ENCODE results near the gene GAS2.
A peak's percentile ranks its signal among the peaks of the same experiment; 100 is the strongest.
"Not testable (repeated sequence)": the region's sequence is repeated elsewhere in the genome, so short reads cannot be mapped to it uniquely, and the experiment has no call there.

GAS2 gene

GRCh38 chr11:22666325-22666687 lies at the start of gene GAS2:
Gene GAS2, plus strand, starts transcription at chr11:22666611. Its CDS starts 8,259 bp downstream, at chr11:22674870.
- peak; percentile 84 for DNase-seq (ENCODE audit: low spot score)

GRCh38 chr11:22617868-22618267 lies 48.5 kb upstream of the GAS2 start:
- DNase-seq (ENCODE audit: low spot score) = no peak

GRCh38 chr11:22624742-22625447 lies 41.5 kb upstream of the GAS2 start:
- no peak for DNase-seq (ENCODE audit: low spot score)

- DNase-seq (ENCODE audit: low spot score) = peak; percentile 95
These were observed 40.7 kb upstream of the GAS2 start, which contains the start of gene FANCF for GRCh38 chr11:22625448-22626287. Gene FANCF, minus strand, starts transcription at chr11:22625823. Its CDS starts 13 bp downstream, at chr11:22625810.

- no peak for DNase-seq (ENCODE audit: low spot score)
These were observed 39.7 kb upstream of the GAS2 start for GRCh38 chr11:22626573-22627239.

- no peak for DNase-seq (ENCODE audit: low spot score)
These were observed 39.0 kb upstream of the GAS2 start for GRCh38 chr11:22627421-22627820.

GRCh38 chr11:22633354-22633902 lies 33.0 kb upstream of the GAS2 start:
- DNase-seq (ENCODE audit: low spot score) = no peak

GRCh38 chr11:22634897-22635629 lies 31.3 kb upstream of the GAS2 start:
- DNase-seq (ENCODE audit: low spot score) = no peak

- DNase-seq (ENCODE audit: low spot score) = no peak
These were observed 30.7 kb upstream of the GAS2 start for GRCh38 chr11:22635689-22636088.

- no peak for DNase-seq (ENCODE audit: low spot score)
These were observed 25.5 kb upstream of the GAS2 start for GRCh38 chr11:22640862-22641261.

- DNase-seq (ENCODE audit: low spot score) = no peak
These were observed 24.9 kb upstream of the GAS2 start for GRCh38 chr11:22641559-22641958.

GRCh38 chr11:22652346-22652745 lies 14.1 kb upstream of the GAS2 start:
- not testable (repeated sequence) for DNase-seq (ENCODE audit: low spot score)

GRCh38 chr11:22656130-22656529 lies 10.3 kb upstream of the GAS2 start:
- DNase-seq (ENCODE audit: low spot score) = no peak

- DNase-seq (ENCODE audit: low spot score) = no peak
These were observed 9.2 kb upstream of the GAS2 start for GRCh38 chr11:22657101-22657694.

GRCh38 chr11:22659783-22660182 lies 6.6 kb upstream of the GAS2 start:
- no peak for DNase-seq (ENCODE audit: low spot score)

GRCh38 chr11:22666688-22667439 lies 453 bp downstream of the GAS2 start:
- peak; percentile 80 for DNase-seq (ENCODE audit: low spot score)

- DNase-seq (ENCODE audit: low spot score) = no peak
These were observed 1.8 kb downstream of the GAS2 start for GRCh38 chr11:22668005-22668796.

GRCh38 chr11:22669368-22669767 lies 3.0 kb downstream of the GAS2 start:
- DNase-seq (ENCODE audit: low spot score) = no peak

- DNase-seq (ENCODE audit: low spot score) = no peak
These were observed 4.4 kb downstream of the GAS2 start for GRCh38 chr11:22670830-22671229.

GRCh38 chr11:22671751-22672150 lies 5.3 kb downstream of the GAS2 start:
- DNase-seq (ENCODE audit: low spot score) = no peak

All from left forelimb (tissue), 1 donor.